Stimulated activated naive CD8-positive, alpha-beta T cell treated with anti-CD3 and anti-CD28 coated beads, Interleukin-15, Interleukin-2, amounts not matched to agents 100 ng/mL and 50 ng/mL, for 24 hours (primary cell): ENCODE measurements around the gene MAP7.

Source experiments
- H3K27ac Mint-ChIP-seq: one replicate; pipeline ENCODE4 v1.8.0; 2021; ENCODE audit warnings: mild to moderate bottlenecking, mixed read lengths
- H3K27me3 Mint-ChIP-seq: one replicate; pipeline ENCODE4 v1.8.0; 2021; ENCODE audit warnings: mixed read lengths
- H3K36me3 Mint-ChIP-seq: one replicate; pipeline ENCODE4 v1.8.0; 2021; ENCODE audit warnings: low read depth, mixed read lengths
- H3K4me1 Mint-ChIP-seq: one replicate; pipeline ENCODE4 v1.8.0; 2021; ENCODE audit warnings: low read depth, mixed read lengths
- H3K4me3 Mint-ChIP-seq: one replicate; pipeline ENCODE4 v1.8.0; 2021; ENCODE audit warnings: mild to moderate bottlenecking, mixed read lengths
- H3K9me3 Mint-ChIP-seq: one replicate; pipeline ENCODE4 v1.8.0; 2021; ENCODE audit warnings: mixed read lengths

Gene MAP7

DNA sequence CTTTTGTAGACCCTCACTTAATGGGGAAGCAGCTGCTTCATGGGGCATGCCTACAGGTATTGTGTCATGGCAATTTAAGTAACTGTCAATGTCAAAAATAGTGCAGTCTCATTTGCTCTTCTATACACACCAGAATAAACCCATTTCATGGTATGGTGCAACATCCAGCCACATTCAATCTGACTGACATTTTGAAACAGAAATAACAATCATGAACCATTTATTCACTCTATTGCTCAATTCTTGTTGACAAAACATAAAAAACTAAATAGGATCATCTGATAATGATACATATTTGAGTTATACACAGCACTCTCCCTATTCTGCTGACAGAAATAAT is 122.9 kb downstream of the MAP7 start:
- H3K27ac Mint-ChIP-seq, result no peak overlapping the region
- H3K27me3 Mint-ChIP-seq, result peaks cover 14% of the 10 kb centered on the region
- no peaks in the 10 kb centered on the region for H3K4me1 Mint-ChIP-seq
- H3K9me3 Mint-ChIP-seq, result no peaks in the 10 kb centered on the region
- H3K36me3 Mint-ChIP-seq, result no peaks in the 10 kb centered on the region
- no peak overlapping the region for H3K4me3 Mint-ChIP-seq

- H3K36me3 Mint-ChIP-seq, result no peaks in the 10 kb centered on the region
- H3K27me3 Mint-ChIP-seq, result peaks cover 9% of the 10 kb centered on the region
- no peak overlapping the region for H3K4me3 Mint-ChIP-seq
- H3K9me3 Mint-ChIP-seq, result no peaks in the 10 kb centered on the region
- H3K4me1 Mint-ChIP-seq, result no peaks in the 10 kb centered on the region
- H3K27ac Mint-ChIP-seq, result no peak overlapping the region
Measured at GRCh38 chr6:136426627-136427377, 123.4 kb downstream of the MAP7 start.

- Mint-ChIP-seq H3K27ac (no peak overlapping the region), H3K4me1 (no peaks in the 10 kb centered on the region), H3K4me3 (no peak overlapping the region), H3K9me3 (no peaks in the 10 kb centered on the region), H3K36me3 (no peaks in the 10 kb centered on the region), H3K27me3 (peaks cover 3% of the 10 kb centered on the region)
Measured at GRCh38 chr6:136425793-136426192, 124.4 kb downstream of the MAP7 start.

GRCh38 chr6:136424901-136425300 is 125.3 kb downstream of the MAP7 start:
- H3K27me3 Mint-ChIP-seq, result no peaks in the 10 kb centered on the region
- no peaks in the 10 kb centered on the region for H3K4me1 Mint-ChIP-seq
- H3K36me3 Mint-ChIP-seq, result no peaks in the 10 kb centered on the region
- no peak overlapping the region for H3K4me3 Mint-ChIP-seq
- no peak overlapping the region for H3K27ac Mint-ChIP-seq
- H3K9me3 Mint-ChIP-seq, result no peaks in the 10 kb centered on the region

GRCh38 chr6:136424450-136424849 is 125.8 kb downstream of the MAP7 start:
- Mint-ChIP-seq H3K36me3 (no peaks in the 10 kb centered on the region), H3K4me1 (no peaks in the 10 kb centered on the region), H3K4me3 (no peak overlapping the region), H3K27me3 (no peaks in the 10 kb centered on the region), H3K9me3 (no peaks in the 10 kb centered on the region), H3K27ac (no peak overlapping the region)

DNA sequence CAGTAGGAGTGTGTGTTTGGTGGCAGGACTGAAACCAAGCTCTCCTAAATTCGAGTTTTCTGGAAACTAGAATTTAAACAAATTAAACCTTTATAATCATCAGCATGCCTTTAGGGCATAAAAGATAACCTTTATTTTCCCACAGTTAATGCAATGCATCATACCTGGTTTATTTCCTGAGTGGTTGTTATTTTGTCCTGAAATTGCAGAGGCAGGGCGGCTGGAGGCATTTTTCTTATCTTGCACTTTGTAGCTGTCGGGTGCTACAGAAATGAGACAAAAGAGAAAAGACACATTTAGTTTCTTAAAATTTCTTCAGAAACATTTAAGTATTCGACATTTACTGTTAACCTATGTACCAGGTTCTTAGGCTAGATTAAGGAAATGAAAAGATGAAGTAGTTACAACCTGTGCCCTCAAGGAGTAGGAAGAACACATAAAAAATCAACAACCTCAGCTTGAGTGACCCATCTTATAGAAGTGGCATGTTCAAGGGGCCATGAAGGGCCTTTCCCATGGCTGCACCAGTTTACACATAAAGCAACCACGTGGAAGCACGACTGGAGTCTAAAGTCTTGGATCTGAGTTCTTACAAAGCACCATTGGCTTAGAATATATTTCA is 128.6 kb downstream of the MAP7 start:
- H3K36me3 Mint-ChIP-seq, result no peaks in the 10 kb centered on the region
- H3K4me3 Mint-ChIP-seq, result no peak overlapping the region
- no peaks in the 10 kb centered on the region for H3K9me3 Mint-ChIP-seq
- no peaks in the 10 kb centered on the region for H3K4me1 Mint-ChIP-seq
- H3K27ac Mint-ChIP-seq, result no peak overlapping the region
- no peaks in the 10 kb centered on the region for H3K27me3 Mint-ChIP-seq

GRCh38 chr6:136420853-136421252 is 129.4 kb downstream of the MAP7 start:
- Mint-ChIP-seq H3K27ac (no peak overlapping the region), H3K9me3 (no peaks in the 10 kb centered on the region), H3K36me3 (no peaks in the 10 kb centered on the region), H3K4me3 (no peak overlapping the region), H3K4me1 (no peaks in the 10 kb centered on the region), H3K27me3 (no peaks in the 10 kb centered on the region)

GRCh38 chr6:136415351-136416007 is 134.7 kb downstream of the MAP7 start:
- Mint-ChIP-seq H3K27me3 (no peaks in the 10 kb centered on the region), H3K9me3 (no peaks in the 10 kb centered on the region), H3K27ac (no peak overlapping the region), H3K4me3 (no peak overlapping the region), H3K36me3 (no peaks in the 10 kb centered on the region), H3K4me1 (no peaks in the 10 kb centered on the region)

GRCh38 chr6:136412410-136412809 is 137.8 kb downstream of the MAP7 start:
- Mint-ChIP-seq H3K4me3 (no peak overlapping the region), H3K4me1 (no peaks in the 10 kb centered on the region), H3K27ac (no peak overlapping the region), H3K9me3 (no peaks in the 10 kb centered on the region), H3K27me3 (peaks cover 4% of the 10 kb centered on the region), H3K36me3 (no peaks in the 10 kb centered on the region)

- no peak overlapping the region for H3K4me3 Mint-ChIP-seq
- H3K36me3 Mint-ChIP-seq, result no peaks in the 10 kb centered on the region
- H3K27me3 Mint-ChIP-seq, result peaks cover 4% of the 10 kb centered on the region
- no peaks in the 10 kb centered on the region for H3K9me3 Mint-ChIP-seq
- no peaks in the 10 kb centered on the region for H3K4me1 Mint-ChIP-seq
- no peak overlapping the region for H3K27ac Mint-ChIP-seq
Measured at GRCh38 chr6:136411453-136412354, 138.5 kb downstream of the MAP7 start.

GRCh38 chr6:136411025-136411325 is 139.2 kb downstream of the MAP7 start:
- Mint-ChIP-seq H3K27ac (no peak overlapping the region), H3K4me3 (no peak overlapping the region), H3K4me1 (no peaks in the 10 kb centered on the region), H3K27me3 (peaks cover 4% of the 10 kb centered on the region), H3K36me3 (no peaks in the 10 kb centered on the region), H3K9me3 (no peaks in the 10 kb centered on the region)

- no peak overlapping the region for H3K4me3 Mint-ChIP-seq
- peaks cover 4% of the 10 kb centered on the region for H3K27me3 Mint-ChIP-seq
- H3K9me3 Mint-ChIP-seq, result no peaks in the 10 kb centered on the region
- H3K4me1 Mint-ChIP-seq, result no peaks in the 10 kb centered on the region
- no peak overlapping the region for H3K27ac Mint-ChIP-seq
- H3K36me3 Mint-ChIP-seq, result no peaks in the 10 kb centered on the region
Measured at GRCh38 chr6:136410201-136411024, 139.8 kb downstream of the MAP7 start.

DNA sequence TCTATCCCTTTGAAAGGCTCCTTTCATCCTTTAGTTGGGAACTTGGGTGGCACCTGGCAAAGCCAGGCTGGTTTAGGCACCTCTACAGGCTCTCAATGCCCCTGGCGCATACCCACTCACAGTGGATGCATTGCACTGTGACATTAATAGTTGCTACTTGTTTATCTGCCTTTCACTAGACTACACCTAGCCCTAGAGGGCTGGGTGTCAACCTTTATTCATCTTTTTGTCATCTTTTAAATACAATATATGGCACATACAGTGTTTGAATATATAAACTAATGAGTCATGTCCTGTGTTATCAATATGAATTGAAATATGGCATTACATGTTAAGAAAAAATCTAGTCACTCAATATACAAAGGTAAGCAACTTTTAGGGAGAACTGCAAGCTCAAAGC is 140.6 kb downstream of the MAP7 start:
- no peak overlapping the region for H3K4me3 Mint-ChIP-seq
- no peaks in the 10 kb centered on the region for H3K36me3 Mint-ChIP-seq
- H3K4me1 Mint-ChIP-seq, result no peaks in the 10 kb centered on the region
- H3K27me3 Mint-ChIP-seq, result peaks cover 4% of the 10 kb centered on the region
- no peak overlapping the region for H3K27ac Mint-ChIP-seq
- H3K9me3 Mint-ChIP-seq, result no peaks in the 10 kb centered on the region

- peaks cover 4% of the 10 kb centered on the region for H3K27me3 Mint-ChIP-seq
- H3K9me3 Mint-ChIP-seq, result no peaks in the 10 kb centered on the region
- no peak overlapping the region for H3K4me3 Mint-ChIP-seq
- H3K36me3 Mint-ChIP-seq, result no peaks in the 10 kb centered on the region
- no peak overlapping the region for H3K27ac Mint-ChIP-seq
- H3K4me1 Mint-ChIP-seq, result no peaks in the 10 kb centered on the region
Measured at GRCh38 chr6:136408204-136408603, 142.0 kb downstream of the MAP7 start.
